Choroid plexus epithelial cell (primary cell): ENCODE results near the gene DDX5.

Experiments
- DNase-seq: peaks from one replicate; pipeline ENCODE4 v3.0.0-alpha.2; 2010; ENCODE audit warnings: low read depth
- H3K4me3 ChIP-seq: 2 replicates; pipeline ENCODE4 v1.5.1; 2011; ENCODE audit warnings: low read depth, mild to moderate bottlenecking, control low read depth, low read length, moderate library complexity
- TF ChIP-seq, protein P1 (sequence below): conservative IDR thresholded peaks from 2 replicates; pipeline ENCODE4 v1.5.1; 2011; ENCODE audit warnings: low read depth, mild to moderate bottlenecking, control low read depth, inconsistent platforms, low read length, moderate library complexity

The DDX5 gene

DNA sequence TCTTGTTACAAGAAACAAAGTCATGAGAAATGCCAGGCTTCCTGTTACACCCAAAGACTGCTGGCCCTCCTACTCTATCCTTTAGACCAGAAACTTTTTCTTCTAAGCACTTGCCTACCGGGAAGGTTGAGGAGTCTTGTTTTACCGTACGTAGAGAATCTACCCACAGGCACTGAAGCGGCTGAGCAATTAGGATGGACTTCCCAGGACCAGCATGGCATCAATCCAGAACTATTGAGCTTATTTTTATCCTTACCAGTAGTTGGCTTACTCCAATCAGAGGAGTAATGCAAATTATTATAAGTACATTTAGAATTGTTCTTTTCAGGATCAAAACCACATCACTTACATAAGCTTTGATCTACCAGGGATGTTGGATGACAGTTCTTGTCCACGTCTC is 26.3 kb upstream of the DDX5 start:
- H3K4me3 ChIP-seq = no peak overlapping the region
- no peak for DNase-seq
- TF ChIP-seq, protein P1, sequence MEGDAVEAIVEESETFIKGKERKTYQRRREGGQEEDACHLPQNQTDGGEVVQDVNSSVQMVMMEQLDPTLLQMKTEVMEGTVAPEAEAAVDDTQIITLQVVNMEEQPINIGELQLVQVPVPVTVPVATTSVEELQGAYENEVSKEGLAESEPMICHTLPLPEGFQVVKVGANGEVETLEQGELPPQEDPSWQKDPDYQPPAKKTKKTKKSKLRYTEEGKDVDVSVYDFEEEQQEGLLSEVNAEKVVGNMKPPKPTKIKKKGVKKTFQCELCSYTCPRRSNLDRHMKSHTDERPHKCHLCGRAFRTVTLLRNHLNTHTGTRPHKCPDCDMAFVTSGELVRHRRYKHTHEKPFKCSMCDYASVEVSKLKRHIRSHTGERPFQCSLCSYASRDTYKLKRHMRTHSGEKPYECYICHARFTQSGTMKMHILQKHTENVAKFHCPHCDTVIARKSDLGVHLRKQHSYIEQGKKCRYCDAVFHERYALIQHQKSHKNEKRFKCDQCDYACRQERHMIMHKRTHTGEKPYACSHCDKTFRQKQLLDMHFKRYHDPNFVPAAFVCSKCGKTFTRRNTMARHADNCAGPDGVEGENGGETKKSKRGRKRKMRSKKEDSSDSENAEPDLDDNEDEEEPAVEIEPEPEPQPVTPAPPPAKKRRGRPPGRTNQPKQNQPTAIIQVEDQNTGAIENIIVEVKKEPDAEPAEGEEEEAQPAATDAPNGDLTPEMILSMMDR = no peak

DNA sequence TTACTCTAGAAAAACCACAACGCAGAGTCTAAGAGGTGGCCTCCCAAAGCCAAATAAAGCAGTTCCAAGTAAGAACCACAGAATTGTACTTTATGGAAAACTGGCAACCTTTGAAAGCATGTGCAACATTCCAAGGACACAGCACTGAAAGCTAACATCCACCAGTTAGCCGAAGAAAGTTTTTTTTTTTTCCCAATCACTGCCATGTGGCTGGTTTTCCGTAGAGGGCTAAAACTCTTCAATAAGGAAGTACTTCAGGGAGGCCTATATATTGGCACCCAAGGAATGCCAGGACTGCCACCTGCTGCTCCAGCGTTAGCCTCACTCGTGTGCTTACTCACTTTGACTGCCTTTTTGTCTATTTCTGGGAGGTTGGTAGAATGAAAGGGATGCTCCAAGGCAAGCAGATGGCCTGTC is 25.9 kb upstream of the DDX5 start:
- TF ChIP-seq, protein P1 = no peak
- no peak overlapping the region for H3K4me3 ChIP-seq
- DNase-seq = no peak

DNA sequence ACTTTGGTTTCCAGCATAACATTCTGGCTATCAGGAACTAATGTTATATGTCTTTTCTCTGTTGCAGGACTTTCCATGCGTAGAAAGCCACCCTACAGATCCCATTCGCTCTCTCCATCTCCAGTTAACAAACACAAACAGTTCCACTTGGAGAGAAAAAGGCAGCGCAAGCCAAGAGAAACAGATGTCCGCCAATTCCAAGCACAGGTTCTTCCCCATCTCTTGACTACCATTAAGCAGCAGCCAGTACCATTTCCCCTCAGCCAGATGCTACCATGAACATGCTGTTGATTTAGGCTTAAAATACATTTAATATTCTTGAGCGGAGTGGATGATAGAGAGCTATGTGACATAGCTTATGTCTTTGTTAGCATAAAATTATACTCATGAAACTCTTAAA is 23.1 kb upstream of the DDX5 start:
- TF ChIP-seq, protein P1 = no peak
- no peak overlapping the region for H3K4me3 ChIP-seq
- DNase-seq = no peak

DNA sequence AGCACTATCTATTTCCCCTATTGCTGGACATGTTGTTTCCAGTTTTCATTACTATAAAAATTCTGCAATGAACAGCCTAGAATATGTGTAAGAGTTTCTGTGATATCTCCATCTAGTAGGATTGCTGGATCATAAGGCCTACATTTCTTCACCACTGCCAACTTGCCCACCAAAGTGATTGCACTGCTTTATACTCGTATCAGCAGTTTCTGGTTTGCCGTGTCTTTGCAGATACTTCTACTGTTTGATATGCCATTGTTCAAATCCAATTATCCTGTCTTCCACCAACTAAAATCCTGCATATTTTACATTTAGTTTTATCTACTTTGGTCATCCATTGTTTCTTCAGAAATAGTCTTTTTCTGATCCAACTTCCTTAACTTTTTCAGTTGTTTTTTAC is 21.8 kb upstream of the DDX5 start:
- TF ChIP-seq, protein P1 = no peak
- DNase-seq = no peak
- no peak overlapping the region for H3K4me3 ChIP-seq

DNA sequence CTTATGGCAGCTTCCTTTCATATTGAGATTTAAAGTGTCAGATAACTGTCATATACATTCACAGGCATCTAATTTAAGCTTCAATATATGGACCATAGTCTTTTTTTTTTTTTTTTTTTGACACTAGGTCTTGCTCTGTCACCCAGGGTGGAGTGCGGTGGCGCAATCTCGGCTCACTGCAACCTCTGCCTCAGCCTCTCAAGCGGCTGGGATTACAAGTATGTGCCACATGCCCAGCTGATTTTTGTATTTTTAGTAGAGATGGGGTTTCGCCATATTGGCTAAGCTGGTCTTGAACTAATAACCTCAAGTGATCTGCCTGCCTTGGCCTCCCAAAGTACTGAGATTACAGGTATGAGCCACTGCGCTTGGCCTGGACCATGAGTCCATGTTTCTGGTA is 14.3 kb upstream of the DDX5 start:
- TF ChIP-seq, protein P1 = no peak
- no peak overlapping the region for H3K4me3 ChIP-seq
- DNase-seq = no peak

DNA sequence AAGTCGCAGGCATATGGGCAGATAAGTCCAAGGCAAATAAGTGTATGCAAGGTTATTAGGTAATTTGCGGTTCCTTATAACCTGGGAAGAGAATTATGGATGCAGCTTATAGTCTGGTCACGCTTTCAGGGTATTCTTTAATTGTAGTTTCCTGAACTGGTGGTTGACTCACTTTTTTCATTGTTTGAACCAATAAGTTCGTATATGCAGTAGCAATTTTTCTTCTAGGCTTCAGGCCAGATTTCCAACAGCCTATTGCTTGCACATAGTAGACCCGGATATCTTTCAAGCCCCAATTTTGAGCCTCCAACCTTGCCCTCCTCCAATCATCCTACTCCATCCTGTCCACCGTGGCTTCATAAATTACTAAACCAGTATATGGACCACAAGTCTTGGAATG is 13.5 kb upstream of the DDX5 start:
- TF ChIP-seq, protein P1 = no peak
- no peak overlapping the region for H3K4me3 ChIP-seq
- no peak for DNase-seq

DNA sequence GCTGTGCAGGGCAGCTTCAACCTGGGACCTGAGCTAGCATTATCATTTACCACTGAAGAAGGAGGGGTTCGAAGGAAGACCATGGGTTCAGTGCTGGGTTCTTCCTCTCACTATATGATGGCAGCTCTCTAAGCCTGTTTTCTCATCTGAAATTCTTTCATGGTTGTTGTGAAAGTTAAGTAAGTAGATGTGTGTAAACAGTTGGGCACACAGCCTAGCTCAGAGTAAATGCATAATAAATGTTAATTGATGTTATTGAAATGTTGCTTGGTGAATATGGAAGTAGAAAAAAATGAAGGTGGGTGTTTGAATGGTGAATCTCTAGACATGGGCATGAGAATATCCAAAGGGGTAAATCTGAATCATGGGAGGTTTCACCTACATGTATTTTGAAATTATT is 9.7 kb upstream of the DDX5 start:
- no peak overlapping the region for H3K4me3 ChIP-seq
- TF ChIP-seq, protein P1 = no peak
- DNase-seq = no peak
